ENCODE data around the gene FBF1.
A peak's percentile ranks its signal among the peaks of the same experiment; 100 is the strongest.
"Not testable (repeated sequence)": the region's sequence is repeated elsewhere in the genome, so short reads cannot be mapped to it uniquely, and the experiment has no call there.

Gene FBF1

DNA sequence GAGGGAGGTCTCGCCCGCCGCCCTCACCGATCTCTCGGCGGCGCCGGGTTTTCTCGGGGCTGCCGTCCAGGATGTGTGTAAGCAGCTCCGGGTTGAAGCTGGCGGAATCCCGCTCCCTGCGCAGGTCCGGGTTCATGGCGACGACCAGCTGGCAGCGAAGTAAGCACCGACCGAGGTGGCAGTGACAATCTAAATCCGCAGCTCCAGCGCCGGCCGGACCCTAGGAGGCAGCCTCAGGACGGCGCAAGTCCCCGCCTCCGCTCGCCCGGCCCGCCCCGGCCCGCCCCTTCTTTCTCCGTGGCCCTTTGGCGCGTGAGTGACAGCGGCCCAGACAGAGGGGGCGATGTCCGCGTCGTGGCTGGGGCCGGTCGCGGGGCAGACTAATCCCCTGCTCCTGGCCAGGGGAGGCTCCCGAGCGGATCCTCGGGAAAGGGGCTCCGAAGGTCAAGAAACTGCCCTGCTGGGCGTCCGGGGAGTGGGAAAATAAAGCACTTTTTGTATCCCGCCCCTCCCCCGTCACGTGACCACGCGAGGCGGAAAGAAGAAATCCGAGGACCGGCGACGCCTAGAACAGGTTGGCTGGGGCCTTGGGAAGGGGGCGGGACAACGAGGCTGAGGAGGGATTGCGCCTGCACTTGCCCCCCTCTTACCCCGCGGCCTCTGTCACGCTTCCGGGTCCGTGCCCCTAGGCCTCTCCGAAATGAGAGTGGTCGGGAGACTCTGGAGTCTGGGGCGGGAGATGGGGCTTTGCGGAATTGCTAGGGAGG, 38.3 kb upstream of the FBF1 start, which contains the start of the genes ACOX1 and TEN1:
ACOX1 (minus strand) TSS at position 229 of the 767 bp plus-strand sequence; CDS start at position 136, 93 bp downstream.
TEN1 (plus strand) TSS at position 303 of the 767 bp plus-strand sequence. CDS start 6,953 bp downstream, outside the sequence.
- Histone ChIP-seq H3K27me3 (ENCODE audit: control insufficient read depth in 5 of 5, insufficient read depth in 4 of 5, low read length in 5 of 5) (no peaks in the 10 kb centered on the region), H3K9ac (ENCODE audit: low read length in 5 of 5) (peak within 1 kb of the TSS; percentile 91 to 99 (median 98)), H3K9me3 (ENCODE audit: control insufficient read depth in 5 of 5, low read length in 5 of 5) (no peaks in the 10 kb centered on the region), H3K4me1 (ENCODE audit: control insufficient read depth in 5 of 5, insufficient read depth in 5 of 5, low read length in 5 of 5) (peaks cover 1 to 83% (median 71%) of the 10 kb centered on the region in 5 donors), H3K27ac (ENCODE audit: low read depth, low read length) (peak within 1 kb of the TSS; percentile 99), H3K36me3 (ENCODE audit: control insufficient read depth in 5 of 5, insufficient read depth in 5 of 5, low read length in 5 of 5) (peaks cover 0 to 3% (median 0%) of the 10 kb centered on the region in 5 donors), H3K4me3 (ENCODE audit: low read depth in 1 of 5, low read length in 5 of 5) (peak within 1 kb of the TSS; percentile 88 to 97 (median 93))

DNA sequence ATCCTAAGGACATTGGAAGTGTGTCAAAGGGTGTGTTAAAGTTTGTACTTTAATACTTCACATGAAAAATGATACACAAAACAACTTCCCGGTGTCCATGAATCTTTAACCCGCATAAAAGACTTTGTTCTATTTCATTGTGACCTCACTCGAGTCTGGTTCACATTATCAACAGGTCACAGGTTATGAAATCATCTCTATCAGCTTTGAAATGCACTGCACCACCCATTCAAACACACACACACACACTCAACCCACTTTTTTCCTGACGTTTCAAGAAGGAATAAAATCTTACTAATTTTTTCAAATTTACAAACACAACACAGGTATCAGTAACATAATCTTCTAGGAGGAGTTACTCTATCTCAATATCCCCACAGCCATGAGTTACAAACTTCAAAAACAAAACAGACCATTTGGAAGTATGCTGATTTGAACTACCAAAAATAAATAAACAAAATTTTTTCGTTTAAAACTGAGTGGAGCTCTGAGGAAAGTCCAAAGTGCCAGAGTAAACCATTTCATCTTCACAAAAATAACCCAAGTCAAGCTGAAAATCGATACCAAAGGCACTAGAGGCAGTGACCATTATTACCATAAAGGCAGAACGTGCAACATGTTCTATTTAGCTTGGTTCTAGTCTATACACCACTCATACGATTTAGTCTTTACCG, 35.5 kb upstream of the FBF1 start:
- Histone ChIP-seq H3K4me3 (ENCODE audit: low read depth in 1 of 5, low read length in 5 of 5) (peak overlapping the region; percentile 1 to 49 (median 23)), H3K9ac (ENCODE audit: low read length in 5 of 5) (peak overlapping the region; percentile 48 to 78 (median 64)), H3K4me1 (ENCODE audit: control insufficient read depth in 5 of 5, insufficient read depth in 5 of 5, low read length in 5 of 5) (peaks cover 1 to 61% (median 45%) of the 10 kb centered on the region in 5 donors), H3K36me3 (ENCODE audit: control insufficient read depth in 5 of 5, insufficient read depth in 5 of 5, low read length in 5 of 5) (peaks cover 4 to 22% (median 13%) of the 10 kb centered on the region in 5 donors), H3K27ac (ENCODE audit: low read depth, low read length) (peak overlapping the region; percentile 79), H3K9me3 (ENCODE audit: control insufficient read depth in 5 of 5, low read length in 5 of 5) (no peaks in the 10 kb centered on the region), H3K27me3 (ENCODE audit: control insufficient read depth in 5 of 5, insufficient read depth in 4 of 5, low read length in 5 of 5) (no peaks in the 10 kb centered on the region)

GRCh38 chr17:75975757-75976174, 34.9 kb upstream of the FBF1 start:
- H3K36me3 ChIP-seq (ENCODE audit: control insufficient read depth in 5 of 5, insufficient read depth in 5 of 5, low read length in 5 of 5), result peaks cover 4 to 25% (median 13%) of the 10 kb centered on the region in 5 donors
- H3K27me3 ChIP-seq (ENCODE audit: control insufficient read depth in 5 of 5, insufficient read depth in 4 of 5, low read length in 5 of 5), result no peaks in the 10 kb centered on the region
- peak overlapping the region; percentile 79 for H3K27ac ChIP-seq (ENCODE audit: low read depth, low read length)
- H3K9ac ChIP-seq (ENCODE audit: low read length in 5 of 5), result peak overlapping the region; percentile 2 to 78 (median 64)
- H3K9me3 ChIP-seq (ENCODE audit: control insufficient read depth in 5 of 5, low read length in 5 of 5), result no peaks in the 10 kb centered on the region
- H3K4me3 ChIP-seq (ENCODE audit: low read depth in 1 of 5, low read length in 5 of 5), result peak overlapping the region; percentile 1 to 49 (median 23)
- peaks cover 1 to 55% (median 39%) of the 10 kb centered on the region in 5 donors for H3K4me1 ChIP-seq (ENCODE audit: control insufficient read depth in 5 of 5, insufficient read depth in 5 of 5, low read length in 5 of 5)

GRCh38 chr17:75975187-75975586, 34.3 kb upstream of the FBF1 start:
- H3K27me3 ChIP-seq (ENCODE audit: control insufficient read depth in 5 of 5, insufficient read depth in 4 of 5, low read length in 5 of 5); H3K9me3 ChIP-seq (ENCODE audit: control insufficient read depth in 5 of 5, low read length in 5 of 5); H3K4me3 ChIP-seq (ENCODE audit: low read depth in 1 of 5, low read length in 5 of 5): not testable (repeated sequence)
- Histone ChIP-seq H3K4me1 (ENCODE audit: control insufficient read depth in 5 of 5, insufficient read depth in 5 of 5, low read length in 5 of 5) (peaks cover 1 to 52% (median 37%) of the 10 kb centered on the region in 5 donors), H3K36me3 (ENCODE audit: control insufficient read depth in 5 of 5, insufficient read depth in 5 of 5, low read length in 5 of 5) (peaks cover 9 to 25% (median 13%) of the 10 kb centered on the region in 5 donors), H3K9ac (ENCODE audit: low read length in 5 of 5) (peak overlapping the region in 1 of 5 donors; percentile 78), H3K27ac (ENCODE audit: low read depth, low read length) (peak overlapping the region; percentile 79)

DNA sequence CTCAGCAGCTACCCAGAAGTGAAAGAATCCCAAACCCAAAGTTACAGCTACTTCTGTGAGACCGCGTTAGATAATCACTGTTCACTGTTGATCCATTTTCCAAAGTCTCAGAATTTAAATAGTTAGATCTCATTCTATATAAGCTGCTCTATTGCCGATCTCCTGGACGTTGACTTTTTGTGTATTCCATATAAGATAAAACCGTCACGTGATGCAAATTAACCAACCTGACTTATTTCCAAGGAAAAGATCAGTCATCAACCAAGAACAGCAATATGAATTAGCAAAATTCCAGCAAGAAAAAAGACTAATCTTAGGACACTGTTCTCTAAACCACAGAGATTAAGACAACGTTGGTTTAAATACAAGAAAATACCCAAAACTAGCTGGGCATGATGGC, 29.8 kb upstream of the FBF1 start:
- no peaks in the 10 kb centered on the region for H3K9me3 ChIP-seq (ENCODE audit: control insufficient read depth in 5 of 5, low read length in 5 of 5)
- no peaks in the 10 kb centered on the region for H3K27me3 ChIP-seq (ENCODE audit: control insufficient read depth in 5 of 5, insufficient read depth in 4 of 5, low read length in 5 of 5)
- peak overlapping the region; percentile 74 for H3K27ac ChIP-seq (ENCODE audit: low read depth, low read length)
- H3K9ac ChIP-seq (ENCODE audit: low read length in 5 of 5), result peak overlapping the region in 2 of 5 donors; percentile 17 to 66
- peaks cover 0 to 28% (median 21%) of the 10 kb centered on the region in 5 donors for H3K4me1 ChIP-seq (ENCODE audit: control insufficient read depth in 5 of 5, insufficient read depth in 5 of 5, low read length in 5 of 5)
- peaks cover 11 to 25% (median 18%) of the 10 kb centered on the region in 5 donors for H3K36me3 ChIP-seq (ENCODE audit: control insufficient read depth in 5 of 5, insufficient read depth in 5 of 5, low read length in 5 of 5)
- H3K4me3 ChIP-seq (ENCODE audit: low read depth in 1 of 5, low read length in 5 of 5), result no peak overlapping the region

DNA sequence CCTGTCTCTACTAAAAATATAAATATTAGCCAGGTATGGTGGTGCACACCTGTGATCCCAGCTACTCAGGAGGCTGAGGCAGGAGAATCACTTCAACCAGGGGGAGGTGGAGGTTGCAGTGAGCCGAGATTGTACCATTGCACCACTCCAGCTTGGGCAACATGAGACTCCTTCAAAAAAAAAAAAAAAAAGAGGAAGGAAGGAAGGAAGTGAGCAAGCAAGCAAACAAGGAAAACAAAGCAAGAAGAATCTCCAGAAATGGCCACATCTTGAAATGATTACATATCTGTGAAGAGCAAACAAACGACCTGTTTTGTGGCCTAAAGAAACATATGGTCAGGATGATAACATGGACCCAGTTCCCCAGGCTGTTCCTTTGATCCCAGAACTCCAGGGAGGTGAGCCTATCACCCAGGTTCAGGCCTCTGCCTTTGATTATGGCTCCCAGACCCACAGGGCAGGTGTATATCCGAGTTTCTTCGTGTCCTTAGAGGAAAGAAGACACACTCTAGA, 29.2 kb upstream of the FBF1 start:
- Histone ChIP-seq H3K4me1 (ENCODE audit: control insufficient read depth in 5 of 5, insufficient read depth in 5 of 5, low read length in 5 of 5) (peaks cover 0 to 22% (median 17%) of the 10 kb centered on the region in 5 donors), H3K27ac (ENCODE audit: low read depth, low read length) (peak overlapping the region; percentile 74), H3K36me3 (ENCODE audit: control insufficient read depth in 5 of 5, insufficient read depth in 5 of 5, low read length in 5 of 5) (peaks cover 11 to 25% (median 18%) of the 10 kb centered on the region in 5 donors), H3K4me3 (ENCODE audit: low read depth in 1 of 5, low read length in 5 of 5) (no peak overlapping the region), H3K9me3 (ENCODE audit: control insufficient read depth in 5 of 5, low read length in 5 of 5) (no peaks in the 10 kb centered on the region), H3K27me3 (ENCODE audit: control insufficient read depth in 5 of 5, insufficient read depth in 4 of 5, low read length in 5 of 5) (no peaks in the 10 kb centered on the region), H3K9ac (ENCODE audit: low read length in 5 of 5) (peak overlapping the region in 3 of 5 donors; percentile 17 to 66 (median 26))

GRCh38 chr17:75969044-75969443, 28.2 kb upstream of the FBF1 start:
- H3K9me3 ChIP-seq (ENCODE audit: control insufficient read depth in 5 of 5, low read length in 5 of 5); H3K9ac ChIP-seq (ENCODE audit: low read length in 5 of 5); H3K27me3 ChIP-seq (ENCODE audit: control insufficient read depth in 5 of 5, insufficient read depth in 4 of 5, low read length in 5 of 5); H3K27ac ChIP-seq (ENCODE audit: low read depth, low read length); H3K4me3 ChIP-seq (ENCODE audit: low read depth in 1 of 5, low read length in 5 of 5): not testable (repeated sequence)
- peaks cover 11 to 25% (median 22%) of the 10 kb centered on the region in 5 donors for H3K36me3 ChIP-seq (ENCODE audit: control insufficient read depth in 5 of 5, insufficient read depth in 5 of 5, low read length in 5 of 5)
- H3K4me1 ChIP-seq (ENCODE audit: control insufficient read depth in 5 of 5, insufficient read depth in 5 of 5, low read length in 5 of 5), result peaks cover 0 to 26% (median 23%) of the 10 kb centered on the region in 5 donors

GRCh38 chr17:75965468-75965867, 24.6 kb upstream of the FBF1 start:
- Histone ChIP-seq H3K27ac (ENCODE audit: low read depth, low read length) (no peak overlapping the region), H3K9ac (ENCODE audit: low read length in 5 of 5) (no peak overlapping the region), H3K9me3 (ENCODE audit: control insufficient read depth in 5 of 5, low read length in 5 of 5) (no peaks in the 10 kb centered on the region), H3K4me1 (ENCODE audit: control insufficient read depth in 5 of 5, insufficient read depth in 5 of 5, low read length in 5 of 5) (peaks cover 0 to 25% (median 21%) of the 10 kb centered on the region in 5 donors), H3K4me3 (ENCODE audit: low read depth in 1 of 5, low read length in 5 of 5) (no peak overlapping the region), H3K36me3 (ENCODE audit: control insufficient read depth in 5 of 5, insufficient read depth in 5 of 5, low read length in 5 of 5) (peaks cover 0 to 12% (median 6%) of the 10 kb centered on the region in 5 donors), H3K27me3 (ENCODE audit: control insufficient read depth in 5 of 5, insufficient read depth in 4 of 5, low read length in 5 of 5) (no peaks in the 10 kb centered on the region)

DNA sequence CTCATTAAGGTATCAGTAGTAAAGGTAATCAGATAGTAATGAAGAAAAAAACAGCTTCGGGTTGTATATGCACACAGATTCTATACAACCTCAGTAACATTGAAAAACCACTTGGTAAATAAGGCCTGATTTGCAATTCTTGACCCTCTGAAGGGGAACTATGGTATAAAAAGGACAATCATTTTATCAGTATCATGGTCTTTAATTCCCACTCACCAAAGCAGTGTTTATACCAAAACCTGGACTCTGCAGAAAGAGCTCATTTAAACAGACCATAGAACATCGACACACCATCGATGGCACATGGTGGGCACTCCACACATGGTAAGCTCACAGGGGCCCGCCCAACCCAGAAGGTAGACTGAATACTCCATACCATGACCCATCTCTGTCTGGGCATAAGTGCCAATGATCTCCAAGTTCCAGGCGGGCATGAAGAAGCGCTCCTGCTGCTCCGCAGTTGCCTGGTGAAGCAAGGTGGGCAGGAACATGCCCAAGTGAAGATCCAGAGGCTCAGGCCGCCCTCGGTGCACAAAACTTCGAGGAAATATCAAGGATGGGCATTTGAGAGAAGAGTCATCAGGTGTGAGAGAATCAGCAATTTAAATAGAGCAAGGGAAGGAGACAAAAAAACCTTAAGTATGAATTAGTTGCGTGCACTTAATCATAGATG, 19.1 kb upstream of the FBF1 start:
- Histone ChIP-seq H3K9me3 (ENCODE audit: control insufficient read depth in 5 of 5, low read length in 5 of 5) (no peaks in the 10 kb centered on the region), H3K36me3 (ENCODE audit: control insufficient read depth in 5 of 5, insufficient read depth in 5 of 5, low read length in 5 of 5) (peaks cover 12 to 32% (median 25%) of the 10 kb centered on the region in 5 donors), H3K9ac (ENCODE audit: low read length in 5 of 5) (no peak overlapping the region)

More for the DNA sequence above, 19.1 kb upstream of the FBF1 start:
- Histone ChIP-seq H3K27me3 (ENCODE audit: control insufficient read depth in 5 of 5, insufficient read depth in 4 of 5, low read length in 5 of 5) (no peaks in the 10 kb centered on the region), H3K27ac (ENCODE audit: low read depth, low read length) (peak overlapping the region; percentile 32), H3K4me1 (ENCODE audit: control insufficient read depth in 5 of 5, insufficient read depth in 5 of 5, low read length in 5 of 5) (peaks cover 0 to 24% (median 14%) of the 10 kb centered on the region in 5 donors), H3K4me3 (ENCODE audit: low read depth in 1 of 5, low read length in 5 of 5) (no peak overlapping the region)
